Type B pancreatic cell (in vitro differentiated cells): ENCODE data around the gene TLL1. TPM values are rescaled to one million over a fixed set of nuclear protein-coding genes. Genes with fewer than 3 reads are reported as not detected.

Experiments used
- DNase-seq: peaks from one replicate; pipeline ENCODE4 v3.0.0; 2021; ENCODE audit warnings: mixed read lengths; ENCODE audit not compliant: unreplicated experiment; ENCODE audit errors: extremely low spot score
- H3K27ac Mint-ChIP-seq: 2 replicates; pipeline ENCODE4 v1.8.0; 2021; ENCODE audit warnings: mild to moderate bottlenecking, mixed read lengths
- H3K27me3 Mint-ChIP-seq: 2 replicates; pipeline ENCODE4 v1.8.0; 2021; ENCODE audit warnings: mixed read lengths
- H3K36me3 Mint-ChIP-seq: 2 replicates; pipeline ENCODE4 v1.8.0; 2021; ENCODE audit warnings: mixed read lengths
- H3K4me1 Mint-ChIP-seq: one replicate; pipeline ENCODE4 v1.8.0; 2021; ENCODE audit warnings: mixed read lengths; ENCODE audit not compliant: unreplicated experiment
- H3K4me3 Mint-ChIP-seq: 2 replicates; pipeline ENCODE4 v1.8.0; 2021; ENCODE audit warnings: mild to moderate bottlenecking, mixed read lengths
- H3K9me3 Mint-ChIP-seq: 2 replicates; pipeline ENCODE4 v1.8.0; 2021; ENCODE audit warnings: mixed read lengths
- total RNA-seq: library from RNA; stranded (reverse); gene quantifications from 2 replicates; pipeline ENCODE4 v1.2.1, GENCODE V29; 2021; ENCODE audit warnings: low replicate concordance
- TF ChIP-seq, protein P1 (sequence below): fragments of 200-600 bp; sonication (generic); conservative IDR thresholded peaks from 2 replicates; pipeline ENCODE4 v1.5.0; 2021; ENCODE audit warnings: antibody characterized with exemption, mild to moderate bottlenecking

TLL1 gene
- total RNA-seq, 1 donor from 2014 or later = 2.0 TPM

DNA sequence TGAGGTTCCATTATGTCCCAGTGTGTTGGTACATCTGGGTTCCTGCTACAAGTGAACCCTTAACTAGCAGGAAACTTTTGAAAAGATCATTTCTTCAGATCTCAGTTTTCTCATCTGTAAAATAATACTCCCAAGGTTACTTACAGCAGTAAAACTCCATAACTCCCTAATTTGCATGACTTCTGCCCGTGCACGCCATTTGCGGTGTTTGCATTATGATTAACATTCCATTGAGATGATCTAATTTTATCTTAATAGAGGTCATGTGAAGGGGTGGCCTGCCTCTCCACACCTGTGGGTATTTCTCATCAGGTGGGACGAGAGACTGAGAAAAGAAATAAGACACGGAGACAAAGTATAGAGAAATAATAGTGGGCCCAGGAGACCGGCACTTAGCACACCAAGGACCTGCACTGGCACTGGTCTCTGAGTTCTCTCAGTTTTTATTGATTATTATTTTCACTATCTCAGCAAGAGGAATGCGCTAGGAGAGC is 219.8 kb downstream of the TLL1 start:
- TF ChIP-seq, protein P1, sequence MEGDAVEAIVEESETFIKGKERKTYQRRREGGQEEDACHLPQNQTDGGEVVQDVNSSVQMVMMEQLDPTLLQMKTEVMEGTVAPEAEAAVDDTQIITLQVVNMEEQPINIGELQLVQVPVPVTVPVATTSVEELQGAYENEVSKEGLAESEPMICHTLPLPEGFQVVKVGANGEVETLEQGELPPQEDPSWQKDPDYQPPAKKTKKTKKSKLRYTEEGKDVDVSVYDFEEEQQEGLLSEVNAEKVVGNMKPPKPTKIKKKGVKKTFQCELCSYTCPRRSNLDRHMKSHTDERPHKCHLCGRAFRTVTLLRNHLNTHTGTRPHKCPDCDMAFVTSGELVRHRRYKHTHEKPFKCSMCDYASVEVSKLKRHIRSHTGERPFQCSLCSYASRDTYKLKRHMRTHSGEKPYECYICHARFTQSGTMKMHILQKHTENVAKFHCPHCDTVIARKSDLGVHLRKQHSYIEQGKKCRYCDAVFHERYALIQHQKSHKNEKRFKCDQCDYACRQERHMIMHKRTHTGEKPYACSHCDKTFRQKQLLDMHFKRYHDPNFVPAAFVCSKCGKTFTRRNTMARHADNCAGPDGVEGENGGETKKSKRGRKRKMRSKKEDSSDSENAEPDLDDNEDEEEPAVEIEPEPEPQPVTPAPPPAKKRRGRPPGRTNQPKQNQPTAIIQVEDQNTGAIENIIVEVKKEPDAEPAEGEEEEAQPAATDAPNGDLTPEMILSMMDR = no peak
- Mint-ChIP-seq H3K27ac (peak overlapping the region; percentile 62), H3K36me3 (no peaks in the 10 kb centered on the region), H3K4me3 (no peak overlapping the region), H3K9me3 (no peaks in the 10 kb centered on the region), H3K4me1 (no peaks in the 10 kb centered on the region), H3K27me3 (no peaks in the 10 kb centered on the region)
- no peak for DNase-seq

DNA sequence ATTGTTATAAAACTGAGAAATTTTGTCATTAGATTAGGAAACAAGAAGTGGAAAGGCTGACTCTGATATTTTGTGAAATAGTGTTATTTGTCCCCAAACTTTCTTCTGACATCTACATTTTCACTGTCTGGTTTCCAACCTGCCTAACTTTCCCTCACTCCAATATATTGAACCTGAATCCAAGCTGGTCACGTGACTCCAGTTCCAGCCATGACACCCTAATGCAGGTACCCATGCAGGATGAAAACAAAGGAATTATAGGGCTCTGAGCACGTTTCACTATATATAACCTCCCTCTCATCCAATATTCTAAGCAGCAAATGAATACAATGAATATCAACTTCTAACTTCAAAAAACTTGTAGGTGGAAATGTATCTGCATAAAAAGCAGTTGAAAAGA is 231.6 kb downstream of the TLL1 start:
- TF ChIP-seq, protein P1 = no peak
- no peaks in the 10 kb centered on the region for H3K9me3 Mint-ChIP-seq
- H3K27ac Mint-ChIP-seq = no peak overlapping the region
- H3K4me3 Mint-ChIP-seq = no peak overlapping the region
- no peaks in the 10 kb centered on the region for H3K4me1 Mint-ChIP-seq
- H3K36me3 Mint-ChIP-seq = no peaks in the 10 kb centered on the region
- no peaks in the 10 kb centered on the region for H3K27me3 Mint-ChIP-seq
- no peak for DNase-seq

DNA sequence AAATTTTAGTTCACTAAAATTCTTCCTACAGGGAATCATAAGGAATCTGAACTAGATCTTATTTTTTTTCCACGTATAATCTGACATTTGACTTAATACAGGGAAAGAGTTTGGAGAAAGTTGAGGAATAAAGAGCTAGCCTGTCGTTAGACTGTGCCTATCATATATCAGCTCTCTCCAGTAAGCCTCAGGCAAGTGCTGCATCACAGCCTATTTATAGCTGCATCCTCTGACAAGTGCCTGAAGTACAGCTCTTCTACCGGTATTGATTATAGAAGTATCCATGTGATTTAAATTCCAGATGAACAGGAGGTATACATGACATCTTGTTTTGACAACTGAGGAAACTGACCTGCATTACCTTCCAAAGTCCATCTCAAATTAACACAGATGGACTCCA is 248.9 kb downstream of the TLL1 start:
- H3K4me3 Mint-ChIP-seq = no peak overlapping the region
- DNase-seq = no peak
- H3K4me1 Mint-ChIP-seq = no peaks in the 10 kb centered on the region
- TF ChIP-seq, protein P1 = no peak
- no peaks in the 10 kb centered on the region for H3K36me3 Mint-ChIP-seq
- no peak overlapping the region for H3K27ac Mint-ChIP-seq
- H3K9me3 Mint-ChIP-seq = no peaks in the 10 kb centered on the region
- no peaks in the 10 kb centered on the region for H3K27me3 Mint-ChIP-seq

DNA sequence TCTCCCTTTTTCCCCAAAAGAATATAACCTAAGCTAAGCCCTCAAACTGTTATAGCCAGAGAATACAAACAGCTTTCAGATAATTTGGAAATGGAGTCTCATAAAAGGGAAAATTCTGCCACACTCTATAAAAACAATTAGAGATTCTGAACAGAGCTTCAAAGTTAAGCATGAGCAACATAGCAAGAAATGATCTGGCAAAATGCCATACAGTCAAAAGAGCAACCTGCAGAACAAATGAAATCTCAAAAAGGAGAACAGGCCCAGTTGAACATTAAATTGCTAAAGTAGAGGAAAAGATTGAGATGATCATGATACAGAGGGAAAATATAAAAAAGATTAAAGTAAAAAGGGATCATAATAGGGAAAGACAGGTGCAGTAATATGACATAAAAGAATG is 250.5 kb downstream of the TLL1 start:
- no peak for DNase-seq
- H3K36me3 Mint-ChIP-seq = no peaks in the 10 kb centered on the region
- no peak overlapping the region for H3K27ac Mint-ChIP-seq
- TF ChIP-seq, protein P1 = no peak
- H3K4me3 Mint-ChIP-seq = no peak overlapping the region
- no peaks in the 10 kb centered on the region for H3K27me3 Mint-ChIP-seq
- no peaks in the 10 kb centered on the region for H3K9me3 Mint-ChIP-seq
- H3K4me1 Mint-ChIP-seq = no peaks in the 10 kb centered on the region

DNA sequence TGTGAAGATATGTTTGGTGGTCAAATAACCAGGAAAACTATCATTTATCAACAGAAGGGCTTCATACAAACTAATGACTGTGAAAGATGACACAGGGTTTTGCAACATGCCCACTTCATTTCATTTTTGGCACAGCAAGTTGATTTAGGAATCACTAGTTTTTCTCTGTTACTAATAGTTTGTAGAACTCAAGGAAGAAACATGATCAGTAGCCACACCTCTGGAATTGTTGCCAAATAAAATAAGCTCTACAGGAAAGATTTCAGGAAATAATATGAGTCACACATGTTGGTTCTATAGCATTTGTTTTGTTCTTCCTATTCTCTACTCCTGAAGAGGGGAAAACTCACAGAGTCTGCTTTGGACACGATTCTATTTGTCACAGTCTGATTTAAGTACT is 255.4 kb downstream of the TLL1 start:
- H3K4me3 Mint-ChIP-seq = no peak overlapping the region
- TF ChIP-seq, protein P1 = no peak
- H3K36me3 Mint-ChIP-seq = no peaks in the 10 kb centered on the region
- H3K27ac Mint-ChIP-seq = no peak overlapping the region
- H3K27me3 Mint-ChIP-seq = no peaks in the 10 kb centered on the region
- H3K9me3 Mint-ChIP-seq = no peaks in the 10 kb centered on the region
- DNase-seq = no peak
- no peaks in the 10 kb centered on the region for H3K4me1 Mint-ChIP-seq

DNA sequence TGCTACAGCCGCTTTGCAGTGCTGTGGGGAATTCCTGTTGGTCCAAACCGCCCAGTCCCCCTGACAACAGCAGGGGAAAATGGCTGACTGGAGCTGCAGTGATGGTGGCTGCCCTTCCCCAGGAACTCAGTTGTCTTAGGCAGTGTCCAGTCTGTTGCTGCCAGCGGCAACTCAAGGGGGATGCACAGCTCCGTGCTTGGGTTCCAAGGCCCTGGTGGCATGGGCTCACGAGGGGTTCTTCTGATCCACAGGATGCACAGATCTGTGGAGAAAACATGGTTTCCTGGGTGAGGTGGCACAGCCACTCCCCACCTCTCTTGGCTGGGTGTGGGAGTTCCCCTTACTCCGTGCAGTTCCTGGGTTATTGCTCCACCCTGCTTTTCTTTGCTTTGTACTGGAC is 261.2 kb downstream of the TLL1 start:
- H3K27me3 Mint-ChIP-seq = no peaks in the 10 kb centered on the region
- H3K36me3 Mint-ChIP-seq = no peaks in the 10 kb centered on the region
- no peak for DNase-seq
- TF ChIP-seq, protein P1 = no peak
- no peak overlapping the region for H3K4me3 Mint-ChIP-seq
- no peaks in the 10 kb centered on the region for H3K4me1 Mint-ChIP-seq
- no peaks in the 10 kb centered on the region for H3K9me3 Mint-ChIP-seq
- no peak overlapping the region for H3K27ac Mint-ChIP-seq
